ENCODE measurements around the gene SHC3.

DNA sequence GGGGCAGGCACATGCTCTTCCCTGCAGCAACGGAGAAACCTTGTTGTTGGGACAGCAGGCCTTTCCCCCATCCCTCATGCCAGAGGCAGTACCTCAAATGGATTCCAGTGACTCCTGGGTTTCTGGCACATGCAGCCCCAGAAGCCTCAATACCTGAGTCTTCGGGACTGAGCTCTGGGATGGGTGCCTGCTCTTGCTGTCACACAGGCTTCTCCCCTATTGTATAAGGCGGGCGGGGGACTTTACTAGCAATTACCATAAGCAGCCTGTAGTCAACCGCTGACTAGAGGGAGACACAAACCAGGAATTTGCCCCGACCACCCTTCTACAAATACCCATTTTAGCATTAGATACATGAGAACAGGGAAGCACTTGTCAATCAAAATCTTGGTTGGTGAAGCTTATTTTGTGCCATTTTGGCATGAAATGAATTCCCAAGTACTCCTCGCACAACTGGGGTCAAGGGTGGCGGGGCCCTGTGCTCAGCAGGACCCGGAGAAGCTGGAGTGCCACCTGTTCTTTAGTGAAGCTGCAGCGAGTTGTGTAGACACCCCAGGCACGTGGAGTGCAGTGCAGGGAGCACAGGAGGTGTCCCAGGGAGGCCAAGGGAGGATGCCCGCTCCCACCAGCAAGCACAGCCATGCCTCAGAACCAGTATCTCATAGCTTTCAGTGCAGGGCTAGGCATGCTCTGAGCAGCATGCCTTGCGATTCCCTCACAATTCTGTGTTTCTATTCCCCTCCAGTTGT is 166.2 kb downstream of the SHC3 start:
- TF ChIP-seq, protein P1, sequence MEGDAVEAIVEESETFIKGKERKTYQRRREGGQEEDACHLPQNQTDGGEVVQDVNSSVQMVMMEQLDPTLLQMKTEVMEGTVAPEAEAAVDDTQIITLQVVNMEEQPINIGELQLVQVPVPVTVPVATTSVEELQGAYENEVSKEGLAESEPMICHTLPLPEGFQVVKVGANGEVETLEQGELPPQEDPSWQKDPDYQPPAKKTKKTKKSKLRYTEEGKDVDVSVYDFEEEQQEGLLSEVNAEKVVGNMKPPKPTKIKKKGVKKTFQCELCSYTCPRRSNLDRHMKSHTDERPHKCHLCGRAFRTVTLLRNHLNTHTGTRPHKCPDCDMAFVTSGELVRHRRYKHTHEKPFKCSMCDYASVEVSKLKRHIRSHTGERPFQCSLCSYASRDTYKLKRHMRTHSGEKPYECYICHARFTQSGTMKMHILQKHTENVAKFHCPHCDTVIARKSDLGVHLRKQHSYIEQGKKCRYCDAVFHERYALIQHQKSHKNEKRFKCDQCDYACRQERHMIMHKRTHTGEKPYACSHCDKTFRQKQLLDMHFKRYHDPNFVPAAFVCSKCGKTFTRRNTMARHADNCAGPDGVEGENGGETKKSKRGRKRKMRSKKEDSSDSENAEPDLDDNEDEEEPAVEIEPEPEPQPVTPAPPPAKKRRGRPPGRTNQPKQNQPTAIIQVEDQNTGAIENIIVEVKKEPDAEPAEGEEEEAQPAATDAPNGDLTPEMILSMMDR (conservative IDR thresholded peaks at IDR 0.05 in 1 of 2, IDR thresholded peaks at IDR 0.05 in 1 of 2; ENCODE audit: extremely low read depth in 1 of 2, insufficient read depth in 1 of 2, low read depth in 1 of 2, low read length in 2 of 2) = no peak
- no peak for TF ChIP-seq EZH2 (IDR thresholded peaks at IDR 0.05; ENCODE audit: borderline replicate concordance, low read length)

Data from mammary epithelial cell (primary cell).